Right cardiac atrium (tissue), 5 donors: ENCODE data around the gene PBX3. TPM values are rescaled to one million over a fixed set of nuclear protein-coding genes. Genes with fewer than 3 reads are reported as not detected.

Experiments
- ATAC-seq, 2 donors: fragments of 200-7000 bp; cut with Tn5 transposase; one replicate each; pipeline versions ENCODE4 v1.8.0 to v1.9.1; 2020; ENCODE audit warnings: moderate library complexity in 2 of 2, mild to moderate bottlenecking in 1 of 2
- DNase-seq, 3 donors: peaks; one replicate each; pipeline ENCODE4 v3.0.0-alpha.2; 2020
- H3K27ac ChIP-seq: one replicate; pipeline ENCODE4 v1.5.1; 2013; ENCODE audit warnings: mild to moderate bottlenecking, low read length, control low read depth, moderate library complexity
- H3K27me3 ChIP-seq: one replicate; pipeline ENCODE4 v1.6.1; 2013; ENCODE audit not compliant: control insufficient read depth, insufficient read depth
- H3K4me1 ChIP-seq: one replicate; pipeline ENCODE4 v1.6.1; 2013; ENCODE audit warnings: low read length; ENCODE audit not compliant: control insufficient read depth, insufficient read depth
- H3K4me3 ChIP-seq: one replicate; pipeline ENCODE4 v1.5.1; 2013; ENCODE audit warnings: low read length, control low read depth
- H3K9me3 ChIP-seq: one replicate; pipeline ENCODE4 v1.6.1; 2013; ENCODE audit warnings: low read length; ENCODE audit not compliant: control insufficient read depth
- WGBS: extraction: QIAGEN DNeasy Blood & Tissue Kit; methylation state at CpG from one replicate; pipeline ENCODE4 v1.1.7; 2013; 5-methylcytosine and 5-hydroxymethylcytosine counted together
- intact Hi-C, 4 donors: fragments of 100-400 bp; cut with DNase I; formaldehyde crosslinking; loops; one replicate each; pipeline versions ENCODE4 v1.11.0 to v1.14.0; 2022 to 2023
- polyA plus RNA-seq: library from polyadenylated mRNA; stranded (reverse); fragments of 200-250 nt; gene quantifications from one replicate; pipeline ENCODE4 v1.2.3, GENCODE V29; 2013
- total RNA-seq, 4 donors: library from RNA; stranded (reverse); fragmentation: NEBNext Ultra II Directional; extraction: Animal tissue kit (Norgen Biotek cat#: 25700); gene quantifications; one replicate each; pipeline ENCODE4 v1.2.1, GENCODE V29; 2021
- donor health status: healthy with polysubstance abuse.
- donor health status: DM: no; HTN: yes; CAD: no.
- donor health status: DM: no; HTN: no; CAD: no.
- donor health status: DM: no; HTN: yes; CAD: no; lungs with severe emphysema.
- donor health status: DM: yes; HTN: yes; CAD: no.

The PBX3 gene
- total and polyA plus RNA-seq, 5 donors: 47.6 to 107 (median 88.4) TPM

DNA sequence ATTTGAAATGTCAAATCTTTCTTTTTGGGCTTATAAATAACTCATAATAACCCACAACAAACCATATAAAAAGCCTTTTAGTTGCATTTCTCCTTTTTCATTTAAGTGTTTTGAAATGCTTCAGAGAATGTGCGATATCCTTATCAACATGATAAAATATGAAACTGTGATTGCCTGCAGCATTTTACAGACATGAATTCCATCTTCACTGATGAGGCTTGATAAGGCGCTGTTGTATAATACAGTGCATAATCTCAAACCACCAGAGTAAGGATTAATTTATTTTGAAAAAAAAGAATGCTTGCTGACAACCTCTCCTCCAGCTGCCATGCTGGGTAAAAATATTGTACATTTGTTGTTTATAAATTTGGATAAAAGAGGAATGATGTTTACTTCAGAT is 216.8 kb downstream of the PBX3 start:
- no peak overlapping the region for H3K4me3 ChIP-seq
- no peak overlapping the region for H3K27ac ChIP-seq
- H3K9me3 ChIP-seq: no peaks in the 10 kb centered on the region
- intact Hi-C loops: no loop called here
- DNase-seq (no peak), ATAC-seq (no peak)
- no peaks in the 10 kb centered on the region for H3K27me3 ChIP-seq
- WGBS: 76% methylated on average over 2 of the region's 2 CpGs
- H3K4me1 ChIP-seq: no peaks in the 10 kb centered on the region

- 94% methylated on average over 6 of the region's 6 CpGs for WGBS
- intact Hi-C loops: no loop called here
- Histone ChIP-seq H3K4me3 (no peak overlapping the region), H3K4me1 (no peaks in the 10 kb centered on the region), H3K27ac (no peak overlapping the region), H3K9me3 (no peaks in the 10 kb centered on the region), H3K27me3 (no peaks in the 10 kb centered on the region)
- DNase-seq: no peak
- no peak for ATAC-seq
Observed at GRCh38 chr9:125964702-125965225, 217.6 kb downstream of the PBX3 start.

- Histone ChIP-seq H3K27ac (no peak overlapping the region), H3K4me3 (no peak overlapping the region), H3K27me3 (no peaks in the 10 kb centered on the region), H3K9me3 (no peaks in the 10 kb centered on the region), H3K4me1 (no peaks in the 10 kb centered on the region)
- ATAC-seq (no peak), DNase-seq (no peak)
- 93% methylated on average over 10 of the region's 10 CpGs for WGBS
- intact Hi-C loops: no loop called here
Observed at GRCh38 chr9:125965477-125965876, 218.3 kb downstream of the PBX3 start.

DNA sequence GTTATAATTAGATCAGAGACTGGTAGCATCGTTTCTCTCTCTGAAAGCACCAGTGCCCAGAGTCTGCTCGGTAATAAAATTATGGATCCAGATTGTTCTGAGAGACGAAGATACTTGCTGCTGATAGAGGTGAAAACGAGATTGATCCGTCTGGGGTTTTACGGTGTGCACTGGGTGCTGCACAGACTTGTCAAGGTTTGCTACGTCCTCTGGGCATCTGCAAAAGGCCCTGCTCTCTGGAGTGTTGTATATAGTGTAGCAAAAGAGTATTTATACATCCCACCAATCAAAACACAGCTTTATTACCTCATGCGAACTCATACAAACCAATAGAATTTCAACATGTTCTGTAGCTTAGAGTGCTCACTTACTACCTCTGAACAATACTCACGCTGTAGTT is 219.3 kb downstream of the PBX3 start:
- WGBS: 81% methylated on average over 9 of the region's 9 CpGs
- Histone ChIP-seq H3K27ac (no peak overlapping the region), H3K4me1 (no peaks in the 10 kb centered on the region), H3K27me3 (no peaks in the 10 kb centered on the region), H3K9me3 (no peaks in the 10 kb centered on the region), H3K4me3 (no peak overlapping the region)
- intact Hi-C loops: no loop called here
- DNase-seq (no peak), ATAC-seq (no peak)

GRCh38 chr9:125966959-125967711 is 220.0 kb downstream of the PBX3 start:
- H3K27me3 ChIP-seq: no peaks in the 10 kb centered on the region
- no peak overlapping the region for H3K27ac ChIP-seq
- DNase-seq (no peak), ATAC-seq (no peak)
- H3K4me1 ChIP-seq: no peaks in the 10 kb centered on the region
- H3K4me3 ChIP-seq: no peak overlapping the region
- no peaks in the 10 kb centered on the region for H3K9me3 ChIP-seq
- 84% methylated on average over 11 of the region's 11 CpGs for WGBS
- intact Hi-C loops: no loop called here

DNA sequence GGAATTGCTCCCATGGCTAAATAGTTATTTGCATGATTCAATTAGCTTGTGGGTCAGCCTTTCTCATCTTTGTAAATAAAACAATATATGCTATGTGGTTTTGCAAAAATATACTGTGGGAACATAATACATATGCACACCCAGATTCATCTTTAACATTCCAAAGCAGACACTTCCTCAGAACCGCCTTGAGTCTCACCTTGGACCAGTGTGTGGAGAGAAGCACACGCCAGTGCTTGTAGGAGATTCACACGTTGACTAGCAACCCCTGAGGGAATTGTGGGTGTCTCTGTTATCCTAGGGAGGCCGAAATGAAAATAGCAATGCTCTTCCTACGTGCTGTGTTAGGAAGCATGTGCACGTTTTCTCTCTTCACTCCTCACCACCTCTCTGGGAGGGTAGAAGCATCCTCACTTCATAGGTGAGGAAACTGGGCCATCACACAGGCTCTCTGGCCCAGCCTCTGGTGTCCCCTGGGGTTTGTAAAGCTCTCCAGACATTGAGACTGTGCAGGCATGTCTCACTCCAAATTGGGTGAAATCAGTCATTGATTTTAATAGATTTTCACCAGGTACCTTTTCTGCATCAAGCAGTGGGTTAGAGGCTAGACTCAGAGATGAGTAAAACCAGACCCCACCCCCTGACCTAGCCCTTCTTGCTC is 221.7 kb downstream of the PBX3 start:
- ATAC-seq (no peak), DNase-seq (no peak)
- Histone ChIP-seq H3K27ac (no peak overlapping the region), H3K4me3 (no peak overlapping the region), H3K9me3 (no peaks in the 10 kb centered on the region), H3K27me3 (no peaks in the 10 kb centered on the region), H3K4me1 (no peaks in the 10 kb centered on the region)
- 63% methylated on average over 6 of the region's 6 CpGs for WGBS
- intact Hi-C loops: no loop called here

GRCh38 chr9:125969462-125969861 is 222.3 kb downstream of the PBX3 start:
- Histone ChIP-seq H3K27me3 (no peaks in the 10 kb centered on the region), H3K9me3 (no peaks in the 10 kb centered on the region), H3K27ac (no peak overlapping the region), H3K4me1 (no peaks in the 10 kb centered on the region), H3K4me3 (no peak overlapping the region)
- DNase-seq (no peak), ATAC-seq (no peak)
- intact Hi-C loops: no loop called here
- 82% methylated on average over 5 of the region's 5 CpGs for WGBS

- DNase-seq (no peak), ATAC-seq (no peak)
- Histone ChIP-seq H3K4me3 (no peak overlapping the region), H3K27ac (no peak overlapping the region), H3K27me3 (no peaks in the 10 kb centered on the region), H3K4me1 (no peaks in the 10 kb centered on the region), H3K9me3 (no peaks in the 10 kb centered on the region)
- intact Hi-C loops: no loop called here
- WGBS: 67% methylated on average over 5 of the region's 5 CpGs
Observed at GRCh38 chr9:125969868-125970267, 222.7 kb downstream of the PBX3 start.

- no peaks in the 10 kb centered on the region for H3K4me1 ChIP-seq
- intact Hi-C loops: no loop called here
- no peak overlapping the region for H3K27ac ChIP-seq
Observed at GRCh38 chr9:125970340-125970739, 223.2 kb downstream of the PBX3 start.

DNA sequence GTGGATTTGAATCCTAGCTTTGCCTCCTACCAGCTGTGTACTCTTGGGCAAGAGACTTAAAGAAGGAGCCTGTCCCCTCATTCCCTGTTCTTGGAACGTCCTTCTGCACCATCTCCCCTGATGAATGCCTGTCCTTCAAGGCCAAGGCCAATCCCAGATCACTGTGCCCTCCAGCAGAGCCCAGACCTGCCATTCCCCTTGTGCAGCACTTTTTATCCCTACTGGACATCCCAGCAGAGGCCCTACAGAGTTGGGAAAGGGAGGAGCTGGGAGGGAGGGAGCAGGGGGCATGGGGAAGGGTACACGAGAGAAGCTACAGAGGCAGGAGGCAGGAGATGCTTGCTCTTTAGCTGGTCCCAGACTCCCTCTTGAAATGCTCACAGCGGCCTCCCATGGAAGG is 223.9 kb downstream of the PBX3 start:
- Histone ChIP-seq H3K27ac (no peak overlapping the region), H3K9me3 (no peaks in the 10 kb centered on the region), H3K4me3 (no peak overlapping the region), H3K27me3 (no peaks in the 10 kb centered on the region), H3K4me1 (no peaks in the 10 kb centered on the region)
- WGBS: 57% methylated on average over 3 of the region's 3 CpGs
- ATAC-seq: no peak
- intact Hi-C loops: no loop called here
- DNase-seq: no peak

More at GRCh38 chr9:125970340-125970739, 223.2 kb downstream of the PBX3 start:
- ATAC-seq (no peak), DNase-seq (no peak)
- H3K4me3 ChIP-seq: no peak overlapping the region
- H3K9me3 ChIP-seq: no peaks in the 10 kb centered on the region
- no peaks in the 10 kb centered on the region for H3K27me3 ChIP-seq
- 74% methylated on average over 5 of the region's 5 CpGs for WGBS

DNA sequence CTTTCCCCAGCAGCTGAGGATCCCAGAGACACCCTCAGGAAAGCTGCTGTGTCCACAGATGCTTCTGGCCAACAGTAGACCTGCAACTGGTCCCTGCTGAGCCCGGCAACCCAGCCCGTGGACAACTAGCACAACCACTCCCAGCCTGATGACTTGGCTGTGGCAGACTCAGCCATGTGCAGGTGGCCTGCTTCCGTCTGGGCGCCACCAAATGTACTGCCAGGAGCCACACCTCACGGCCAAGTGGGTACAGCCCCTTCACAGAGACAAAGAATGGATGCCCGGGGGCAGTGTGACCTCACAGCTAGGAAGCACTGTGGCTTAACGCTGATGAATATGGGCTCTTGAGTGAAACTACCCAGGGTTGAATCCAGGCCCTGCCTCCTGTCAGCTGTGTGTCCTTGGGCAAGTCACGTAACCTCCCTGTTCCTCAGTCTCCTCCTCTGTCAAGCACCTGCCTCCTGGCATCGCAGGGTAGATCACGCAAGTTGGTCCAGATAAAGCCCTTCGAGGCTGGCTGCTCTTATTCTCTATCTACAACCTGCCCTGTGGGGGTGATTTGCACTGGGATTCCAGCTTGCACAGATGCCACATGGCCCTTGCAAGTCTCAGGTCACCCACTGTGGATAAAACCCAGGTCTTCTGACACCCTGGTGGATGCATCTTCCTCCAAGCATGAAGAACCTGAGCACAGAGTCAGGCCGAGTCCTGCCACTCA is 225.0 kb downstream of the PBX3 start:
- WGBS: 88% methylated on average over 12 of the region's 12 CpGs
- intact Hi-C loops: no loop called here
- no peak overlapping the region for H3K27ac ChIP-seq
- no peaks in the 10 kb centered on the region for H3K9me3 ChIP-seq
- no peak for DNase-seq
- no peaks in the 10 kb centered on the region for H3K27me3 ChIP-seq
- no peak overlapping the region for H3K4me3 ChIP-seq
- no peaks in the 10 kb centered on the region for H3K4me1 ChIP-seq
- ATAC-seq: no peak
